Mesodermal cell (in vitro differentiated cells): ENCODE results near the gene RBMX2.
"Not testable (repeated sequence)": the region's sequence is repeated elsewhere in the genome, so short reads cannot be mapped to it uniquely, and the experiment has no call there.

ENCODE experiments used
- H3K27ac ChIP-seq: 2 replicates; pipeline ENCODE4 v1.7.0; 2013; ENCODE audit warnings: mild to moderate bottlenecking, low read depth, low read length, moderate library complexity; ENCODE audit not compliant: severe bottlenecking
- H3K36me3 ChIP-seq: 2 replicates; pipeline ENCODE4 v1.7.1; 2013; ENCODE audit warnings: mild to moderate bottlenecking, low read length, moderate library complexity; ENCODE audit not compliant: control insufficient read depth, insufficient read depth
- H3K4me1 ChIP-seq: one replicate; pipeline ENCODE4 v1.7.1; 2013; ENCODE audit warnings: mild to moderate bottlenecking, low read length; ENCODE audit not compliant: insufficient read depth, control insufficient read depth, poor library complexity, severe bottlenecking
- H3K4me3 ChIP-seq: 2 replicates; pipeline ENCODE4 v1.7.0; 2013; ENCODE audit warnings: low read length, control low read depth, mild to moderate bottlenecking; ENCODE audit not compliant: insufficient read depth, poor library complexity, severe bottlenecking; ENCODE audit errors: extremely low read depth
- H3K9me3 ChIP-seq: 2 replicates; pipeline ENCODE4 v1.7.1; 2013; ENCODE audit warnings: mild to moderate bottlenecking, low read length, moderate library complexity; ENCODE audit not compliant: control insufficient read depth
- WGBS, 2 experiments: methylation state at CpG; one replicate each; pipeline ENCODE4 v1.1.5; 2013; ENCODE audit warnings: missing lambda C conversion rate in 2 of 2; ENCODE audit not compliant: insufficient coverage in 2 of 2; 5-methylcytosine and 5-hydroxymethylcytosine counted together

RBMX2 gene

GRCh38 chrX:130414800-130415199, 13.0 kb downstream of the RBMX2 start:
- Histone ChIP-seq H3K4me1 (no peaks in the 10 kb centered on the region), H3K9me3 (no peaks in the 10 kb centered on the region), H3K4me3 (no peak overlapping the region), H3K27ac (no peak overlapping the region), H3K36me3 (peaks cover 21% of the 10 kb centered on the region)
- 100% methylated on average over 2 of the region's 5 CpGs; no CpG with 5 or more reads in 1 of the 2 experiments for WGBS, 2 experiments

GRCh38 chrX:130415201-130415600, 13.4 kb downstream of the RBMX2 start:
- no peak overlapping the region for H3K4me3 ChIP-seq
- 71 to 100% methylated on average over 1 to 4 of the region's 7 CpGs for WGBS, 2 experiments
- no peaks in the 10 kb centered on the region for H3K4me1 ChIP-seq
- H3K27ac ChIP-seq = no peak overlapping the region
- no peaks in the 10 kb centered on the region for H3K9me3 ChIP-seq
- H3K36me3 ChIP-seq = peaks cover 18% of the 10 kb centered on the region

GRCh38 chrX:130416785-130417184, 15.0 kb downstream of the RBMX2 start:
- Histone ChIP-seq H3K4me1 (no peaks in the 10 kb centered on the region), H3K27ac (no peak overlapping the region), H3K36me3 (peaks cover 18% of the 10 kb centered on the region), H3K9me3 (no peaks in the 10 kb centered on the region), H3K4me3 (no peak overlapping the region)
- 95 to 100% methylated on average over 1 to 4 of the region's 4 CpGs for WGBS, 2 experiments

- H3K36me3 ChIP-seq = peaks cover 7% of the 10 kb centered on the region
- 80% methylated on average over 1 of the region's 2 CpGs; no CpG with 5 or more reads in 1 of the 2 experiments for WGBS, 2 experiments
- no peak overlapping the region for H3K4me3 ChIP-seq
- H3K27ac ChIP-seq = no peak overlapping the region
- no peaks in the 10 kb centered on the region for H3K4me1 ChIP-seq
- no peaks in the 10 kb centered on the region for H3K9me3 ChIP-seq
Observed at GRCh38 chrX:130418066-130418465, 16.3 kb downstream of the RBMX2 start.

GRCh38 chrX:130418740-130419139, 17.0 kb downstream of the RBMX2 start:
- H3K4me1 ChIP-seq = no peaks in the 10 kb centered on the region
- H3K9me3 ChIP-seq = no peaks in the 10 kb centered on the region
- no peak overlapping the region for H3K27ac ChIP-seq
- WGBS, 2 experiments = 90 to 100% methylated on average over 2 of the region's 4 CpGs
- no peak overlapping the region for H3K4me3 ChIP-seq
- peaks cover 7% of the 10 kb centered on the region for H3K36me3 ChIP-seq

GRCh38 chrX:130419263-130419662, 17.5 kb downstream of the RBMX2 start:
- H3K4me3 ChIP-seq = no peak overlapping the region
- H3K4me1 ChIP-seq = no peaks in the 10 kb centered on the region
- 100% methylated on average over 1 of the region's 2 CpGs; no CpG with 5 or more reads in 1 of the 2 experiments for WGBS, 2 experiments
- no peaks in the 10 kb centered on the region for H3K9me3 ChIP-seq
- H3K36me3 ChIP-seq = peaks cover 6% of the 10 kb centered on the region
- no peak overlapping the region for H3K27ac ChIP-seq

- H3K36me3 ChIP-seq = no peaks in the 10 kb centered on the region
Observed at GRCh38 chrX:130426531-130426930, 24.7 kb downstream of the RBMX2 start.

GRCh38 chrX:130429236-130429635, 27.4 kb downstream of the RBMX2 start:
- not testable (repeated sequence) for H3K4me3 ChIP-seq, H3K27ac ChIP-seq, H3K4me1 ChIP-seq, H3K36me3 ChIP-seq, H3K9me3 ChIP-seq
- 88% methylated on average over 4 of the region's 5 CpGs; no CpG with 5 or more reads in 1 of the 2 experiments for WGBS, 2 experiments

More at GRCh38 chrX:130426531-130426930, 24.7 kb downstream of the RBMX2 start:
- H3K4me1 ChIP-seq = no peaks in the 10 kb centered on the region
- no peak overlapping the region for H3K27ac ChIP-seq
- H3K4me3 ChIP-seq = no peak overlapping the region
- H3K9me3 ChIP-seq = no peaks in the 10 kb centered on the region
- WGBS, 2 experiments = 100% methylated on average over 1 of the region's 6 CpGs; no CpG with 5 or more reads in 1 of the 2 experiments

- H3K36me3 ChIP-seq = no peaks in the 10 kb centered on the region
- no peaks in the 10 kb centered on the region for H3K4me1 ChIP-seq
- no peaks in the 10 kb centered on the region for H3K9me3 ChIP-seq
- H3K27ac ChIP-seq = no peak overlapping the region
- H3K4me3 ChIP-seq = no peak overlapping the region
Observed at GRCh38 chrX:130435937-130436336, 34.1 kb downstream of the RBMX2 start.

- not testable (repeated sequence) for H3K27ac ChIP-seq, H3K4me3 ChIP-seq, H3K9me3 ChIP-seq, H3K4me1 ChIP-seq, H3K36me3 ChIP-seq
- no CpG with 5 or more reads among the region's 2 CpGs for WGBS, 2 experiments
Observed at GRCh38 chrX:130437996-130438395, 36.2 kb downstream of the RBMX2 start.

- H3K9me3 ChIP-seq = no peaks in the 10 kb centered on the region
- no peaks in the 10 kb centered on the region for H3K4me1 ChIP-seq
- no peak overlapping the region for H3K4me3 ChIP-seq
- H3K36me3 ChIP-seq = no peaks in the 10 kb centered on the region
- no peak overlapping the region for H3K27ac ChIP-seq
Observed at GRCh38 chrX:130443875-130444274, 42.1 kb downstream of the RBMX2 start.
